HepG2 (cell line): ENCODE results near the gene CNTF. TPM values are rescaled to one million over a fixed set of nuclear protein-coding genes. Genes with fewer than 3 reads are reported as not detected.

Experiments used
- ATAD3A ChIP-seq: sonication (generic); formaldehyde crosslinking; IDR thresholded peaks from 2 replicates; pipeline ENCODE4 v1.4.0; 2020; ENCODE audit warnings: missing genetic modification reagents
- BRD4 ChIP-seq: sonication (generic); formaldehyde crosslinking; IDR thresholded peaks from 2 replicates; pipeline ENCODE4 v1.4.0; 2020; ENCODE audit warnings: missing genetic modification reagents
- E2F1 ChIP-seq: sonication (generic); formaldehyde crosslinking; IDR thresholded peaks from 2 replicates; pipeline ENCODE4 v1.5.0; 2020; ENCODE audit warnings: missing genetic modification reagents
- ETV5 ChIP-seq: IDR thresholded peaks from 2 replicates; pipeline ENCODE4 v1.6.1; 2018; ENCODE audit warnings: missing biosample characterization, missing genetic modification reagents, inconsistent platforms, borderline replicate concordance
- HMGXB3 ChIP-seq: sonication (generic); formaldehyde crosslinking; IDR thresholded peaks from 2 replicates; pipeline ENCODE4 v1.4.0; 2020; ENCODE audit warnings: missing genetic modification reagents, borderline replicate concordance
- MXD3 ChIP-seq: IDR thresholded peaks from 2 replicates; pipeline ENCODE4 v1.6.1; 2016; ENCODE audit warnings: mild to moderate bottlenecking, missing biosample characterization, missing genetic modification reagents
- NFYC ChIP-seq: IDR thresholded peaks from 2 replicates; pipeline ENCODE4 v1.6.1; 2016; ENCODE audit warnings: missing genetic modification reagents, missing compliant biosample characterization
- PBX2 ChIP-seq: IDR thresholded peaks from 2 replicates; pipeline ENCODE4 v1.6.1; 2016; ENCODE audit warnings: control low read depth
- POLR2AphosphoS5 ChIP-seq: IDR thresholded peaks from 2 replicates; pipeline ENCODE4 v1.6.1; 2012; ENCODE audit warnings: low read depth, low read length
- SP1 ChIP-seq, 2 experiments: fragments of 450-650 bp in 1 of 2; sonication (generic) in 1 of 2; formaldehyde crosslinking in 1 of 2; IDR thresholded peaks; 2 replicates each; pipeline versions ENCODE4 v1.4.0 to v1.6.1; 2016 to 2020; ENCODE audit warnings: missing genetic modification reagents in 1 of 2
- ZNF224 ChIP-seq: sonication (generic); formaldehyde crosslinking; IDR thresholded peaks from 2 replicates; pipeline ENCODE4 v1.5.0; 2020; ENCODE audit warnings: mild to moderate bottlenecking, missing genetic modification reagents
- ZNF501 ChIP-seq: sonication (generic); formaldehyde crosslinking; IDR thresholded peaks from 2 replicates; pipeline ENCODE4 v1.5.1; 2020; ENCODE audit warnings: mild to moderate bottlenecking, moderate library complexity, missing genetic modification reagents
- ZNF543 ChIP-seq: sonication (generic); formaldehyde crosslinking; IDR thresholded peaks from 2 replicates; pipeline ENCODE4 v1.4.0; 2020; ENCODE audit warnings: mild to moderate bottlenecking, missing genetic modification reagents
- ZNF703 ChIP-seq: sonication (generic); formaldehyde crosslinking; IDR thresholded peaks from 2 replicates; pipeline ENCODE4 v1.5.1; 2020; ENCODE audit warnings: missing genetic modification reagents, mild to moderate bottlenecking, moderate library complexity, borderline replicate concordance
- polyA plus RNA-seq, 8 experiments: library from polyadenylated mRNA; depleted of rRNA in 3 of 8; stranded (reverse) in 7 of 8; unstranded in 1 of 8; fragments of >200 nt; fragmentation: Illumina TruSeq in 4 of 8; extraction: Trizol in 4 of 8; gene quantifications; 2 replicates each; pipeline versions ENCODE4 v1.2.1 to v1.2.3, GENCODE V29; 2011 to 2016; ENCODE audit warnings: low read depth in 4 of 8, missing spikeins in 1 of 8, mixed read lengths in 1 of 8; ENCODE audit not compliant: insufficient read depth in 1 of 8
- total RNA-seq, 5 experiments: library from RNA; depleted of rRNA; stranded (reverse); fragments of >200 nt; fragmentation: Illumina TruSeq; extraction: Trizol; gene quantifications; 2 replicates each; pipeline ENCODE4 v1.2.3, GENCODE V29; 2016; ENCODE audit warnings: low read depth in 1 of 5
- TF ChIP-seq, protein P1 (sequence below): sonication (generic); formaldehyde crosslinking; conservative IDR thresholded peaks from 2 replicates; pipeline ENCODE4 v1.8.0; 2022; ENCODE audit warnings: low read depth, missing genetic modification reagents
- TF ChIP-seq, protein P2 (sequence below): sonication (generic); formaldehyde crosslinking; IDR thresholded peaks from 2 replicates; pipeline ENCODE4 v1.5.0; 2020; ENCODE audit warnings: mild to moderate bottlenecking, missing genetic modification reagents, borderline replicate concordance

CNTF gene
- total and polyA plus RNA-seq, 2 of the 13 experiments (the other 11 are each of a cell fraction or from before 2014, with no cell fraction given) = 0.51 to 2.3 TPM

- TF ChIP-seq PBX2 (no peak), POLR2AphosphoS5 (peak; percentile 76), ZNF543 (CRISPR knock-in tag) (no peak), ATAD3A (CRISPR knock-in tag) (no peak), ZNF501 (CRISPR knock-in tag) (no peak), MXD3 (CRISPR knock-in tag) (no peak), HMGXB3 (CRISPR knock-in tag) (no peak; the same call in 1 of the 2 replicates), NFYC (CRISPR knock-in tag) (no peak), E2F1 (no peak), SP1 (IDR thresholded peaks at IDR 0.05) (no peak), SP1 (CRISPR knock-in tag; IDR thresholded peaks at IDR 0.05) (no peak), BRD4 (CRISPR knock-in tag) (no peak), ZNF224 (CRISPR knock-in tag) (no peak), ZNF703 (CRISPR knock-in tag) (0 out of 2 replicates have a peak, but pooled peaks have one; percentile 40), ETV5 (CRISPR knock-in tag) (peak; percentile 89)
- TF ChIP-seq, protein P1, sequence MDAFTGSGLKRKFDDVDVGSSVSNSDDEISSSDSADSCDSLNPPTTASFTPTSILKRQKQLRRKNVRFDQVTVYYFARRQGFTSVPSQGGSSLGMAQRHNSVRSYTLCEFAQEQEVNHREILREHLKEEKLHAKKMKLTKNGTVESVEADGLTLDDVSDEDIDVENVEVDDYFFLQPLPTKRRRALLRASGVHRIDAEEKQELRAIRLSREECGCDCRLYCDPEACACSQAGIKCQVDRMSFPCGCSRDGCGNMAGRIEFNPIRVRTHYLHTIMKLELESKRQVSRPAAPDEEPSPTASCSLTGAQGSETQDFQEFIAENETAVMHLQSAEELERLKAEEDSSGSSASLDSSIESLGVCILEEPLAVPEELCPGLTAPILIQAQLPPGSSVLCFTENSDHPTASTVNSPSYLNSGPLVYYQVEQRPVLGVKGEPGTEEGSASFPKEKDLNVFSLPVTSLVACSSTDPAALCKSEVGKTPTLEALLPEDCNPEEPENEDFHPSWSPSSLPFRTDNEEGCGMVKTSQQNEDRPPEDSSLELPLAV = no peak
- TF ChIP-seq, protein P2, sequence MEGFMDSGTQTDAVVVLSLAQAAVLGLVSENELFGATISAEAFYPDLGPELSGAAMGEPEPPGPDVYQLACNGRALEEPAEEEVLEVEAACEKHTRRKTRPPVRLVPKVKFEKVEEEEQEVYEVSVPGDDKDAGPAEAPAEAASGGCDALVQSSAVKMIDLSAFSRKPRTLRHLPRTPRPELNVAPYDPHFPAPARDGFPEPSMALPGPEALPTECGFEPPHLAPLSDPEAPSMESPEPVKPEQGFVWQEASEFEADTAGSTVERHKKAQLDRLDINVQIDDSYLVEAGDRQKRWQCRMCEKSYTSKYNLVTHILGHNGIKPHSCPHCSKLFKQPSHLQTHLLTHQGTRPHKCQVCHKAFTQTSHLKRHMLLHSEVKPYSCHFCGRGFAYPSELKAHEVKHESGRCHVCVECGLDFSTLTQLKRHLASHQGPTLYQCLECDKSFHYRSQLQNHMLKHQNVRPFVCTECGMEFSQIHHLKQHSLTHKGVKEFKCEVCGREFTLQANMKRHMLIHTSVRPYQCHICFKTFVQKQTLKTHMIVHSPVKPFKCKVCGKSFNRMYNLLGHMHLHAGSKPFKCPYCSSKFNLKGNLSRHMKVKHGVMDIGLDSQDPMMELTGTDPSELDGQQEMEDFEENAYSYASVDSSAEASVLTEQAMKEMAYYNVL (CRISPR knock-in tag) = no peak
Observed at GRCh38 chr11:58577555-58578135, 44.8 kb upstream of the CNTF start (continued).
